Natural killer cell (primary cell): ENCODE data around the gene GSG1L. TPM values are rescaled to one million over a fixed set of nuclear protein-coding genes. Genes with fewer than 3 reads are reported as not detected.
A peak's percentile ranks its signal among the peaks of the same experiment; 100 is the strongest.

ENCODE experiments used
- ATAC-seq, 3 donors: fragments of 150-1000 bp in 2 of 3; fragments of 200-7000 bp in 1 of 3; cut with Tn5 transposase; 1 replicate in 1 of 3; 2 replicates in 2 of 3; pipeline ENCODE4 v1.10.0; 2021; ENCODE audit warnings: mild to moderate bottlenecking in 2 of 3, moderate library complexity in 2 of 3
- DNase-seq, 2 donors: peaks; one replicate each; pipeline versions ENCODE4 v3.0.0 to v3.0.0-alpha.2; 2013 to 2021; ENCODE audit warnings: mixed read lengths in 1 of 2
- H3K27ac ChIP-seq: one replicate; pipeline ENCODE4 v1.5.1; 2013; ENCODE audit warnings: mild to moderate bottlenecking, low read length
- H3K27me3 ChIP-seq: one replicate; pipeline ENCODE4 v1.6.1; 2013; ENCODE audit warnings: low read length; ENCODE audit not compliant: control insufficient read depth, insufficient read depth
- H3K36me3 ChIP-seq: one replicate; pipeline ENCODE4 v1.6.1; 2013; ENCODE audit warnings: low read length; ENCODE audit not compliant: control insufficient read depth, insufficient read depth
- H3K4me1 ChIP-seq: one replicate; pipeline ENCODE4 v1.6.1; 2013; ENCODE audit warnings: low read length; ENCODE audit not compliant: control insufficient read depth, insufficient read depth
- H3K4me3 ChIP-seq: one replicate; pipeline ENCODE4 v1.5.1; 2013; ENCODE audit warnings: low read length
- H3K9me3 ChIP-seq: one replicate; pipeline ENCODE4 v1.6.1; 2013; ENCODE audit warnings: low read length; ENCODE audit not compliant: control insufficient read depth, insufficient read depth
- H3K27ac Mint-ChIP-seq, 2 donors: one replicate each; pipeline ENCODE4 v1.8.0; 2022; ENCODE audit warnings: mild to moderate bottlenecking in 2 of 2, mixed read lengths in 2 of 2, moderate library complexity in 1 of 2
- H3K27me3 Mint-ChIP-seq, 2 donors: one replicate each; pipeline ENCODE4 v1.8.0; 2022; ENCODE audit warnings: low read depth in 2 of 2, mixed read lengths in 2 of 2
- H3K36me3 Mint-ChIP-seq: one replicate; pipeline ENCODE4 v1.8.0; 2022; ENCODE audit warnings: mixed read lengths
- H3K4me1 Mint-ChIP-seq, 2 donors: one replicate each; pipeline ENCODE4 v1.8.0; 2022; ENCODE audit warnings: mixed read lengths in 2 of 2
- H3K4me3 Mint-ChIP-seq: one replicate; pipeline ENCODE4 v1.8.0; 2022; ENCODE audit warnings: mild to moderate bottlenecking, moderate library complexity, mixed read lengths
- H3K9me3 Mint-ChIP-seq, 2 donors: one replicate each; pipeline ENCODE4 v1.8.0; 2022; ENCODE audit warnings: mixed read lengths in 2 of 2
- CTCF ChIP-seq: fragments of 200-600 bp; IDR thresholded peaks from one replicate; pipeline ENCODE4 v1.8.0; 2022; ENCODE audit warnings: antibody characterized with exemption
- WGBS: methylation state at CpG from one replicate; pipeline ENCODE4 v1.1.7; 2013; ENCODE audit warnings: missing lambda C conversion rate; ENCODE audit not compliant: insufficient coverage; 5-methylcytosine and 5-hydroxymethylcytosine counted together
- intact Hi-C: fragments of 100-400 bp; cut with micrococcal nuclease; formaldehyde crosslinking; loops from one replicate; pipeline ENCODE4 v1.14.2; 2022
- total RNA-seq, 4 donors: library from RNA; stranded (reverse); fragments of 120-200 nt in 1 of 4; gene quantifications; one replicate each; pipeline versions ENCODE4 v1.2.3 to v1.2.4, GENCODE V29; 2013 to 2022

The GSG1L gene
- total RNA-seq, 3 donors from 2014 or later (not counting 1 experiment from before 2014, with no cell fraction given) = 0.25 TPM; not detected in 2

GRCh38 chr16:28087675-28088300 lies 24.3 kb upstream of the GSG1L start:
- no peaks in the 10 kb centered on the region for H3K27me3 ChIP-seq
- peaks cover 0 to 4% of the 10 kb centered on the region in 2 donors for H3K9me3 Mint-ChIP-seq
- intact Hi-C loops = no loop called here
- no peaks in the 10 kb centered on the region for H3K36me3 Mint-ChIP-seq
- H3K27ac ChIP-seq = no peak overlapping the region
- peak overlapping the region in 1 of 2 donors; percentile 56 for H3K27ac Mint-ChIP-seq
- H3K36me3 ChIP-seq = no peaks in the 10 kb centered on the region
- no peaks in the 10 kb centered on the region for H3K9me3 ChIP-seq
- WGBS = 94% methylated on average over 7 of the region's 7 CpGs
- no peak for TF ChIP-seq CTCF
- no peak overlapping the region for H3K4me3 ChIP-seq
- DNase-seq = no peak
- peak in 1 of 3 donors; percentile 32 for ATAC-seq
- no peak overlapping the region for H3K4me3 Mint-ChIP-seq
- H3K4me1 ChIP-seq = peaks cover 3% of the 10 kb centered on the region
- H3K4me1 Mint-ChIP-seq = peaks cover 0 to 9% of the 10 kb centered on the region in 2 donors
- no peaks in the 10 kb centered on the region for H3K27me3 Mint-ChIP-seq

GRCh38 chr16:28087140-28087660 lies 23.7 kb upstream of the GSG1L start:
- no peak for TF ChIP-seq CTCF
- no peak overlapping the region for H3K4me3 Mint-ChIP-seq
- intact Hi-C loops = no loop called here

DNA sequence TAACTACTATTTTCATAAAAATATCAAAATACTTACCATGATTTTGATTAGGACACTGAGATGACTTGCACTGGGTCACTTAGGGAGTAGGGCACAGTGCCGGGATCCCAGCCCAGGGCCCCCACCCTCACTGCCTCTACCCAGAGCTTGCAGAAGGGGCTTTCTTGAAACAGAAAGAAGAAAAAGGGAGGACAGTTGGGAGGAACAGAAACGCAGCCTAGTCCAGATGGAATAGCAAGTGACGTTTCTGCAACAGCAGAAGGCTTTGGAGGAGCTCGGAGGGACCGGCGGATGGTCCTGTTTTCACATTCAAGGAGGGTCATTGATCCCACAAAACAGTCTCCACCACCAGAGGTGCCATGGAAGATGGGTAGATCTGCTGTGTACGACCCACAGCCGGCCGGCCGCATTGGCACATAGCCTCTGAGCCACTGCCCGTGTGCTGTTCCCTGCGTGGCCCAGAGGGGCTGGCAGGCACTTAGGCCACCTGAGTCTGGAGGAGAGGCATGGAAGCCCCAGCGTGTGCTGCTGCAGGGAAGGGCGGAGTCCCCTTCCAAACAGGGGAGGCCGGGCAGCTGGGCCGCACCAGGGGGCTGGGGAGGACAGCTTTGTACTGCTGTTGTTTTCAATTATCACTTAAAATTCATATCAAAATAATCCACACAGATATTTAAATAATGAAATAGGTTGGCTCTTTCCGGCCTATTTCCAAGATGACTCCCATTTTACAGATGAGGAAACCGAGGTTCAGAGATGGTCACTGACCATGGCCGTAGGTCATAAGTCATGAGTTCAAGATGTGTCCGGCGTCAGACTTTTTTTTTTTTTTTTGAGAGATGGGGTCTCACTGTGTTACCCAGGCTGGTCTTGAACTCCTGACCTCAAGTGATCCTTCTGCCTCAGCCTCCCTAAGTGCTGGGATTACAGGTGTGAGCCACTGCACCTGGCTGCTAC lies 22.9 kb upstream of the GSG1L start:
- Histone ChIP-seq H3K27ac (no peak overlapping the region), H3K4me3 (no peak overlapping the region), H3K36me3 (no peaks in the 10 kb centered on the region), H3K27me3 (no peaks in the 10 kb centered on the region), H3K4me1 (peaks cover 3% of the 10 kb centered on the region), H3K9me3 (no peaks in the 10 kb centered on the region)
- H3K36me3 Mint-ChIP-seq = no peaks in the 10 kb centered on the region
- DNase-seq (no peak), ATAC-seq (no peak)
- no peak overlapping the region for H3K27ac Mint-ChIP-seq
- intact Hi-C loops = no loop called here
- no peak overlapping the region for H3K4me3 Mint-ChIP-seq
- H3K27me3 Mint-ChIP-seq = no peaks in the 10 kb centered on the region
- peaks cover 0 to 10% of the 10 kb centered on the region in 2 donors for H3K4me1 Mint-ChIP-seq
- peaks cover 0 to 4% of the 10 kb centered on the region in 2 donors for H3K9me3 Mint-ChIP-seq
- TF ChIP-seq CTCF = no peak
- 92% methylated on average over 19 of the region's 21 CpGs for WGBS

More at GRCh38 chr16:28087140-28087660, 23.7 kb upstream of the GSG1L start:
- Mint-ChIP-seq H3K36me3 (no peaks in the 10 kb centered on the region), H3K9me3 (peaks cover 0 to 4% of the 10 kb centered on the region in 2 donors), H3K4me1 (peaks cover 0 to 9% of the 10 kb centered on the region in 2 donors), H3K27me3 (no peaks in the 10 kb centered on the region), H3K27ac (no peak overlapping the region)
- no peak overlapping the region for H3K27ac ChIP-seq
- WGBS = 93% methylated on average over 8 of the region's 8 CpGs
- no peak overlapping the region for H3K4me3 ChIP-seq
- no peaks in the 10 kb centered on the region for H3K27me3 ChIP-seq
- peaks cover 3% of the 10 kb centered on the region for H3K4me1 ChIP-seq
- ATAC-seq = no peak
- H3K9me3 ChIP-seq = no peaks in the 10 kb centered on the region
- DNase-seq = no peak
- no peaks in the 10 kb centered on the region for H3K36me3 ChIP-seq
